ENCODE results near the gene ASRGL1.

ASRGL1 gene

GRCh38 chr11:62427630-62428233, 90.5 kb downstream of the ASRGL1 start:
- no peak overlapping the region for H3K4me3 Mint-ChIP-seq
- DNase-seq = no peak
- H3K27me3 Mint-ChIP-seq (ENCODE audit: low read depth, poor library complexity) = peaks cover 16% of the 10 kb centered on the region
- H3K9me3 Mint-ChIP-seq = peaks cover 13% of the 10 kb centered on the region
- H3K4me1 Mint-ChIP-seq = peaks cover 54% of the 10 kb centered on the region
- H3K36me3 Mint-ChIP-seq (ENCODE audit: low read depth) = peaks cover 4% of the 10 kb centered on the region
- no peak overlapping the region for H3K27ac Mint-ChIP-seq
- TF ChIP-seq CTCF (IDR thresholded peaks at IDR 0.05) = no peak

DNA sequence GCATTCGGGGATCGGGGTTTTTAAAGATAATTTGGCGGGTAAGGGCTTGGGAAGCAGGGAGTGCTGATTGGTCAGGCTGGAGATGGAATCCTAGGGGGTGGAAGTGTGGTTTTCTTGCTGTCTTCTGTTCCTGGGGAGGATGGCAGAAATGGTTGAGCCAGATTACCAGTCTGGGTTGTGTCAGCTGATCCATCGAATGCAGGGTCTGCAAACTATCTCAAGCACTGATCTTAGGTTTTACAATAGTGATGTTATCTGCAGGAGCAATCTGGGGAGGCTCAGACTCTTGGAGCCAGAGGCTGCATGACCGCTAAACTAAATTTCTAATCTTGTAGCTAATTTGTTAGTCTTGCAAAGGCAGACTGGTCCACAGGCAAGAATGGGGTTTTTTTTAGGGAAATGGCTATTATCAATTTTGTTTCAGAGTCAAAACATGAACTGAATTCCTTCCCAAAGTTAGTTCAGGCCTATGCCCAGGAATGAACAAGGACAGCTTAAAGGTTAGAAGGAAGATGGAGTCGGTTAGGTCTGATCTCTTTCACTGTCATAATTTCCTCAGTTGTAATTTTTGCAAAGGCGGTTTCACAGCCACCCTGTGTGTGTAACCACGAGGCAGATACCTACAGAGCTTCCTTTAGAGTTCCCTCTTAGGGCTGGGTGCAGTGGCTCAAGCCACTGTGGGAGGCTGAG, 91.8 kb downstream of the ASRGL1 start:
- Mint-ChIP-seq H3K4me1 (peaks cover 57% of the 10 kb centered on the region), H3K27me3 (ENCODE audit: low read depth, poor library complexity) (peaks cover 11% of the 10 kb centered on the region), H3K36me3 (ENCODE audit: low read depth) (peaks cover 4% of the 10 kb centered on the region), H3K4me3 (no peak overlapping the region), H3K27ac (no peak overlapping the region), H3K9me3 (peaks cover 13% of the 10 kb centered on the region)
- DNase-seq = no peak
- TF ChIP-seq CTCF (IDR thresholded peaks at IDR 0.05) = no peak

DNA sequence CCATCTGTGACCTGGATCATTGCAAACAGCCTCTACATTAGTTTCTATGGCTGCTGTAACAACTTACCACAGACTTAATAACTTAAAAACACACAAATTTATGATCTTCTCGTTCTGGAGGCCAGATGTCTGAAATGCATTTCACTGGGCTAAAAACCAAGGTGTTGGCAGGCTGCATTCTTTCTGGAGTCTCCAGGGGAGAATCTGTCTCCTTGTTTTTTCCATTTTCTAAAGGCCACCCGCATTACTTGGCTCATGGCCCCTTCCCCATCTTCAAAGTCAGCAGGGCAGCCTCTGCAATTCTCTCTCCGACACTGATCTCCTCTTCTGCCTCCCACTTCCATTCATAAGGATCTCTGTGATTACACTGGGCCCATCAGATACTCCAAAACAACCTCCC, 93.2 kb downstream of the ASRGL1 start:
- no peak overlapping the region for H3K4me3 Mint-ChIP-seq
- no peak for TF ChIP-seq CTCF (IDR thresholded peaks at IDR 0.05)
- H3K9me3 Mint-ChIP-seq = peaks cover 13% of the 10 kb centered on the region
- H3K27ac Mint-ChIP-seq = no peak overlapping the region
- peaks cover 63% of the 10 kb centered on the region for H3K4me1 Mint-ChIP-seq
- DNase-seq = no peak
- H3K36me3 Mint-ChIP-seq (ENCODE audit: low read depth) = peaks cover 4% of the 10 kb centered on the region
- peaks cover 11% of the 10 kb centered on the region for H3K27me3 Mint-ChIP-seq (ENCODE audit: low read depth, poor library complexity)

- Mint-ChIP-seq H3K27me3 (ENCODE audit: low read depth, poor library complexity) (peaks cover 7% of the 10 kb centered on the region), H3K4me3 (no peak overlapping the region), H3K9me3 (peaks cover 13% of the 10 kb centered on the region), H3K36me3 (ENCODE audit: low read depth) (peaks cover 4% of the 10 kb centered on the region), H3K4me1 (peaks cover 68% of the 10 kb centered on the region), H3K27ac (no peak overlapping the region)
- TF ChIP-seq CTCF (IDR thresholded peaks at IDR 0.05) = no peak
- DNase-seq = no peak
These were observed 94.1 kb downstream of the ASRGL1 start for GRCh38 chr11:62431171-62431901.

DNA sequence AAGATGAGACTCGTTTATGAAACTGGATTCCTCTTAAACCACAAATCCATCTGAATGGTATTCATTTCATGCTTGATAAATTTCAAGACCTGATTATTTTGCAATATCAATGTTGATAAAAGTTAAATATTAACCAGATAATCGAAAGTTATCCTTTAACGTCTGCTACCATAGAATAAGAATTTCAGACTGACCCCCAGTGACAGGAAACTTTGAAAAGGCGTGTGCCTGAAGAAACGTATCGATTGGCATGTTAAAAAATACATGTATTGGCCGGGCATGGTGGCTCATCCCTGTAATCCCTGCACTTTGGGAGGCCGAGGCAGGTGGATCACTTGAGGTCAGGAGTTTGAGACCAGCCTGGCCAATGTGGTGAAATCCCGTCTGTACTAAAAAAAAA, 95.4 kb downstream of the ASRGL1 start:
- H3K27me3 Mint-ChIP-seq (ENCODE audit: low read depth, poor library complexity) = peaks cover 4% of the 10 kb centered on the region
- no peak for DNase-seq
- H3K27ac Mint-ChIP-seq = no peak overlapping the region
- no peak overlapping the region for H3K4me3 Mint-ChIP-seq
- peaks cover 4% of the 10 kb centered on the region for H3K36me3 Mint-ChIP-seq (ENCODE audit: low read depth)
- H3K9me3 Mint-ChIP-seq = peaks cover 13% of the 10 kb centered on the region
- peaks cover 59% of the 10 kb centered on the region for H3K4me1 Mint-ChIP-seq
- TF ChIP-seq CTCF (IDR thresholded peaks at IDR 0.05) = no peak
